RWPE2 (cell line): Measurements from ENCODE around the gene RSU1.
"Not testable (repeated sequence)": the region's sequence is repeated elsewhere in the genome, so short reads cannot be mapped to it uniquely, and the experiment has no call there.

ENCODE experiments used
- ATAC-seq: fragments of 200-7000 bp; cut with Tn5 transposase; 3 replicates; pipeline ENCODE4 v1.9.1; 2021; ENCODE audit warnings: low read depth
- DNase-seq: peaks from one replicate; pipeline ENCODE4 v3.0.0-alpha.2; 2020; ENCODE audit warnings: low spot score
- H3K27ac ChIP-seq: fragments of 450-650 bp; 2 replicates; pipeline ENCODE4 v1.5.1; 2017; ENCODE audit warnings: mild to moderate bottlenecking; ENCODE audit not compliant: poor library complexity, severe bottlenecking
- H3K27me3 ChIP-seq: fragments of 250-450 bp; sonication (Bioruptor Pico); 2 replicates; pipeline ENCODE4 v1.5.1; 2021; ENCODE audit warnings: mild to moderate bottlenecking, moderate library complexity; ENCODE audit not compliant: insufficient read depth, poor library complexity, severe bottlenecking
- H3K36me3 ChIP-seq: fragments of 250-450 bp; sonication (Bioruptor Pico); 2 replicates; pipeline ENCODE4 v1.5.1; 2020; ENCODE audit warnings: low read depth, mild to moderate bottlenecking, moderate library complexity
- H3K4me1 ChIP-seq: fragments of 250-450 bp; sonication (Bioruptor Pico); 2 replicates; pipeline ENCODE4 v1.5.1; 2021; ENCODE audit warnings: mild to moderate bottlenecking, moderate library complexity; ENCODE audit not compliant: insufficient read depth, poor library complexity, severe bottlenecking
- H3K4me3 ChIP-seq: fragments of 250-450 bp; sonication (Bioruptor Pico); 2 replicates; pipeline ENCODE4 v1.5.1; 2021; ENCODE audit warnings: mild to moderate bottlenecking, moderate library complexity; ENCODE audit not compliant: severe bottlenecking
- H3K9me3 ChIP-seq: fragments of 250-450 bp; sonication (Bioruptor Pico); 2 replicates; pipeline ENCODE4 v1.5.1; 2021; ENCODE audit warnings: mild to moderate bottlenecking, moderate library complexity; ENCODE audit not compliant: severe bottlenecking
- CTCF ChIP-seq: fragments of 450-650 bp; IDR thresholded peaks from one replicate; pipeline ENCODE4 v1.5.1; 2017; ENCODE audit warnings: mild to moderate bottlenecking, moderate library complexity; ENCODE audit not compliant: poor library complexity, severe bottlenecking

RSU1 gene

DNA sequence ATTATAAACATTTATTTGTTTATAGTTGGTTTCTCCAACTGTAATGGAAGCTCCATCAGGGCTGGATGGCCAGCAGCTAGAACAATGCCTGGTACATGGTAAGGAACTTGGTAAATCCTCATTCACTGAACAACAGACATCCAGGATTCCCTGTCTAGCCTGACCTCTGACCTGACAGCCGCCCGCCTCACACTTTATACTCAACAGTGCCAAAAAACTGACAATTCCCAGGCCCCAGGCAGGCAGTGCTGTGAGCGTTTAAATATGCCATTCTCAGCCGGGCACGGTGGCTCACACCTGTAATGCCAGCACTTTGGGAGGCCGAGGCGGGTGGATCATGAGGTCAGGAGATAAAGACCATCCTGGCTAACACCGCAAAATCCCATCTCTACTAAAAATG, 55.9 kb downstream of the RSU1 start:
- no peak for TF ChIP-seq CTCF
- no peaks in the 10 kb centered on the region for H3K36me3 ChIP-seq

GRCh38 chr10:16756561-16757221, 60.5 kb downstream of the RSU1 start:
- Histone ChIP-seq H3K9me3 (no peaks in the 10 kb centered on the region), H3K27me3 (no peaks in the 10 kb centered on the region), H3K4me3 (no peak overlapping the region), H3K4me1 (no peaks in the 10 kb centered on the region), H3K27ac (no peak overlapping the region), H3K36me3 (no peaks in the 10 kb centered on the region)
- TF ChIP-seq CTCF, result no peak
- ATAC-seq (no peak), DNase-seq (no peak)

More for the DNA sequence above, 55.9 kb downstream of the RSU1 start:
- no peak overlapping the region for H3K27ac ChIP-seq
- H3K4me1 ChIP-seq, result no peaks in the 10 kb centered on the region
- no peak for ATAC-seq
- H3K4me3 ChIP-seq, result no peak overlapping the region
- no peaks in the 10 kb centered on the region for H3K27me3 ChIP-seq
- no peak for DNase-seq
- H3K9me3 ChIP-seq, result no peaks in the 10 kb centered on the region

- peaks cover 7% of the 10 kb centered on the region; the same call in 1 of the 2 replicates for H3K36me3 ChIP-seq
- H3K4me1 ChIP-seq, result no peaks in the 10 kb centered on the region
- TF ChIP-seq CTCF, result no peak
- no peaks in the 10 kb centered on the region for H3K27me3 ChIP-seq
- ATAC-seq (no peak), DNase-seq (no peak)
- no peaks in the 10 kb centered on the region for H3K9me3 ChIP-seq
- H3K27ac ChIP-seq, result no peak overlapping the region
- no peak overlapping the region for H3K4me3 ChIP-seq
Observed at GRCh38 chr10:16754765-16755164, 62.5 kb downstream of the RSU1 start.

DNA sequence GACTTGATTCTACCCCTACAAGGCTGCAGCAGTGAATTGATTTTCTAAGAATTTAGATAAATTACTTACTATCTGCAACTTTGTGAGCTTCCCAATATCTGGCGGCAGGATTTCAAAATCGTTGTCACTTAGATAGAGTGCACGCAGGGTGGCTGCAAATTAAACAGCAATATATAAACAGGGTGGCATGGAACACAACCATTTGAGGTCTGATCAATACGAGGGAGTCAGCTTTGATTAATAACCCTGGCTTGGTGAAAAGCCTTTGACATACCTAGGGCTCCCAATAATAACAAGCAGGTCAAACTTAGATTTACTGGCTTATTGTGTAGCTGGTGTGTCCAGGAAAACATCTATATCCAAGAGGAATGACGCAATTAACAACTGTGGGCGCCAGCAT, 64.4 kb downstream of the RSU1 start:
- not testable (repeated sequence) for H3K4me1 ChIP-seq, DNase-seq, H3K27ac ChIP-seq, H3K27me3 ChIP-seq, H3K36me3 ChIP-seq, H3K4me3 ChIP-seq, ATAC-seq, H3K9me3 ChIP-seq

DNA sequence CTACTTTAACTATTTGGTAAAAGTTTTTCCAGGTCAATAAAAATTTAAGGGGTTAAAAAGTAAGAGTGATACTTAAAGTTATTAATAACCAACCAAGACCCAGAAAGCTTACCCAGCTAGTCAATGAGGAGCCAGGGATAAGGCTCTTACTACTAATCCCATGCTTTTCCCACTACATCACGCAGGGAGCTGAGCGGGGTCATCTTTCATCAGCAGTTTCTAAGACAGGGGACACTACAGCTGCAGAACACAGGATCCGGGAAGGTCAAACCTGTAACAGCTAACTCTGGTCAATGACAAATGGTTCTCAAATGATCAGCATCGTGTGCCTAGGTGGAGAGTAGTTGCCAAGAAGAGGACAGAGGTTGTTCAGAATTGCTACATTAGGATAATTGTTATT, 65.1 kb downstream of the RSU1 start:
- H3K9me3 ChIP-seq, result no peaks in the 10 kb centered on the region
- TF ChIP-seq CTCF, result no peak
- no peak overlapping the region for H3K27ac ChIP-seq
- H3K27me3 ChIP-seq, result no peaks in the 10 kb centered on the region
- DNase-seq (no peak), ATAC-seq (no peak)
- no peaks in the 10 kb centered on the region for H3K4me1 ChIP-seq
- H3K4me3 ChIP-seq, result no peak overlapping the region
- peaks cover 7% of the 10 kb centered on the region; the same call in 1 of the 2 replicates for H3K36me3 ChIP-seq
